PC-9 (cell line): ENCODE data around the gene SPATA2. TPM values are rescaled to one million over a fixed set of nuclear protein-coding genes. Genes with fewer than 3 reads are reported as not detected.

Experiments used
- BruUV-seq: library from RNA; stranded (reverse); fragments of 400-500 nt; replicated peaks from 2 replicates; lab custom pipeline; 2021; lab: Mats Ljungman, UMichigan
- CTCF ChIA-PET: fragments of 300-600 bp; sonication (Branson Sonifier 250); formaldehyde crosslinking; loops from one replicate; lab custom pipeline; 2022; ENCODE audit warnings: antibody characterized with exemption; lab: Charles Lee
- POLR2A ChIA-PET: fragments of 300-600 bp; sonication (Branson Sonifier 250); formaldehyde crosslinking; loops from one replicate; lab custom pipeline; 2022; ENCODE audit warnings: antibody characterized with exemption; ENCODE audit not compliant: unreplicated experiment; lab: Charles Lee
- DNase-seq, 2 experiments: peaks; one replicate each; pipeline versions ENCODE4 v3.0.0 to v3.0.0-alpha.2; 2015 to 2022; ENCODE audit warnings: mixed read lengths in 1 of 2
- H2AFZ ChIP-seq: fragments of 200-600 bp; sonication (generic); 2 replicates; pipeline ENCODE4 v1.8.1; 2017; ENCODE audit warnings: antibody characterized with exemption
- H3F3A ChIP-seq: fragments of 200-600 bp; sonication (generic); 2 replicates; pipeline ENCODE4 v1.8.1; 2017; ENCODE audit warnings: antibody characterized with exemption, mild to moderate bottlenecking, low read depth; ENCODE audit not compliant: insufficient read depth
- H3K27ac ChIP-seq: fragments of 200-600 bp; sonication (generic); 2 replicates; pipeline ENCODE4 v1.6.1; 2016; ENCODE audit warnings: mixed run types
- H3K27me3 ChIP-seq: fragments of 200-600 bp; sonication (generic); 2 replicates; pipeline ENCODE4 v1.6.1; 2016; ENCODE audit warnings: low read depth, mixed run types; ENCODE audit not compliant: insufficient read depth
- H3K36me3 ChIP-seq: fragments of 200-600 bp; sonication (generic); 2 replicates; pipeline ENCODE4 v1.6.1; 2016; ENCODE audit warnings: low read depth, mixed run types
- H3K4me1 ChIP-seq: fragments of 200-600 bp; sonication (generic); replicated peaks from 2 replicates; pipeline ENCODE4 v1.6.1; 2016; ENCODE audit warnings: mixed run types; ENCODE audit not compliant: insufficient read depth
- H3K4me2 ChIP-seq: fragments of 200-600 bp; sonication (generic); 2 replicates; pipeline ENCODE4 v1.6.1; 2017; ENCODE audit warnings: mixed run types
- H3K4me3 ChIP-seq: fragments of 200-600 bp; sonication (generic); 2 replicates; pipeline ENCODE4 v1.6.1; 2016; ENCODE audit warnings: mixed run types
- H3K79me2 ChIP-seq: fragments of 200-600 bp; sonication (generic); 2 replicates; pipeline ENCODE4 v1.6.1; 2017; ENCODE audit warnings: low read depth, mixed run types
- H3K9me2 ChIP-seq: fragments of 200-600 bp; sonication (generic); 2 replicates; pipeline ENCODE4 v1.8.1; 2017; ENCODE audit warnings: mild to moderate bottlenecking; ENCODE audit not compliant: insufficient read depth
- H3K9me3 ChIP-seq: fragments of 200-600 bp; sonication (generic); 2 replicates; pipeline ENCODE4 v1.8.1; 2016; ENCODE audit warnings: low read depth; ENCODE audit not compliant: insufficient read depth
- H4K20me1 ChIP-seq: fragments of 200-600 bp; sonication (generic); 2 replicates; pipeline ENCODE4 v1.8.1; 2017; ENCODE audit not compliant: insufficient read depth
- EZH2 ChIP-seq: fragments of 200-600 bp; sonication (generic); IDR thresholded peaks from 2 replicates; pipeline ENCODE4 v1.8.0; 2017; ENCODE audit warnings: antibody characterized with exemption, low read depth
- intact Hi-C: fragments of 100-400 bp; cut with micrococcal nuclease; formaldehyde crosslinking; loops from one replicate; pipeline ENCODE4 v1.10.0; 2022; ENCODE audit not compliant: unreplicated experiment
- total RNA-seq: library from RNA; stranded (reverse); gene quantifications from 2 replicates; pipeline ENCODE4 v1.2.3, GENCODE V29; 2021
- TF ChIP-seq, protein P1 (sequence below): fragments of 200-600 bp; sonication (generic); conservative IDR thresholded peaks from 2 replicates; pipeline ENCODE4 v1.6.1; 2017; ENCODE audit warnings: mixed run types, antibody characterized with exemption, mild to moderate bottlenecking, moderate library complexity

The SPATA2 gene
- total RNA-seq, 1 experiment from 2014 or later: 10.9 TPM

DNA sequence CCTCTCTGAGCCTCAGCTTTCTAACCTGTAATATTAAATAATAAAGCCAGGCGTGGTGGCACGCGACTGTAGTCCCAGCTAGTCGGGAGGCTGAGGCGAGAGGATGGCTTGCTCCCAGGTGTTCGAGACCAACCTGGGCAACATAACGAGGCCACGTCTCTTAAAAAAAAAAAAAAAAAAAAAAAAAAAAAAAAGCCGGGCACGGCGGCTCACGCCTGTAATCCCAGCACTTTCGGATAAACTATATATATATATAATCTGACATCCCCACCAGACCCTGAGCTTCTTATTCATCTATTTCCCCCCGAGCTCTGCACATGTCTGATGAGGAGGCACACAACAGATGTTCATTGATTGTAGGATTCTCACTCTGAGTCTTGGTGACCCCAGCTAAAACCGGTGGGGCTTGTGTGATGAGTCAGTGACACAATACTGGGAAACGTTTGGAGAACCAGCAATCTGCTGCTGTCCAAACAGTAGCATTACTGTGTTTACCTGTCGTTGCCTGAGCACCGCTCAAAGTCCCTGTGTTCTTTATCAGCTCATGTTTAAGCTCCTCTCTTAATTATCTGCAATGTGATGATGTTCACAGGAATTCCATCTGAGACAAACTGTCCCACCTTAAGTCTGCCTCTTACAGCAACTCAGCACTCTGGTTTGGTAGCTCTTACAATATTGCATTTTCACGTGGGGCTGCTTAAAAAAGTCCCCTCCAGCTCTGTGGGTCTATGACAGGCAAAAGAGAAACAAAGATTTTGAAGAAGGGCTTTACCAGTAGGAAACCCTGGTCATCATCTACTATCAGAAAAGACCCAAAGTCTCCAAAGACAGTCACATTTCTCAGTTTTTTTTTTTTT, 1.0 kb upstream of the SPATA2 start:
- Histone ChIP-seq H3K79me2 (peaks cover 40% of the 10 kb centered on the region), H4K20me1 (peaks cover 24% of the 10 kb centered on the region), H3K4me1 (peaks cover 32% of the 10 kb centered on the region), H3K36me3 (no peaks in the 10 kb centered on the region), H3K27me3 (no peaks in the 10 kb centered on the region), H3K9me2 (no peaks in the 10 kb centered on the region), H3K4me3 (peak overlapping the region; percentile 90), H3K4me2 (peak overlapping the region; percentile 86), H2AFZ (peak overlapping the region; percentile 95), H3K27ac (peak overlapping the region; percentile 96), H3F3A (peaks cover 31% of the 10 kb centered on the region), H3K9me3 (no peaks in the 10 kb centered on the region)
- DNase-seq: peak; percentile 76 to 97
- BruUV-seq: TSS peak; percentile 64
- POLR2A ChIA-PET: interaction anchor here (0.5 to 0.8 kb wide), 11 partner anchors 21 to 635 kb away, joined by 3 to 21 read pairs (median 4); no protein-coding TSS in a partner anchor
- CTCF ChIA-PET: interaction anchor here (0.5 to 0.9 kb wide), 5 partner anchors 12 to 813 kb away, joined by 3 to 7 read pairs (median 3); no protein-coding TSS in a partner anchor
- TF ChIP-seq, protein P1, sequence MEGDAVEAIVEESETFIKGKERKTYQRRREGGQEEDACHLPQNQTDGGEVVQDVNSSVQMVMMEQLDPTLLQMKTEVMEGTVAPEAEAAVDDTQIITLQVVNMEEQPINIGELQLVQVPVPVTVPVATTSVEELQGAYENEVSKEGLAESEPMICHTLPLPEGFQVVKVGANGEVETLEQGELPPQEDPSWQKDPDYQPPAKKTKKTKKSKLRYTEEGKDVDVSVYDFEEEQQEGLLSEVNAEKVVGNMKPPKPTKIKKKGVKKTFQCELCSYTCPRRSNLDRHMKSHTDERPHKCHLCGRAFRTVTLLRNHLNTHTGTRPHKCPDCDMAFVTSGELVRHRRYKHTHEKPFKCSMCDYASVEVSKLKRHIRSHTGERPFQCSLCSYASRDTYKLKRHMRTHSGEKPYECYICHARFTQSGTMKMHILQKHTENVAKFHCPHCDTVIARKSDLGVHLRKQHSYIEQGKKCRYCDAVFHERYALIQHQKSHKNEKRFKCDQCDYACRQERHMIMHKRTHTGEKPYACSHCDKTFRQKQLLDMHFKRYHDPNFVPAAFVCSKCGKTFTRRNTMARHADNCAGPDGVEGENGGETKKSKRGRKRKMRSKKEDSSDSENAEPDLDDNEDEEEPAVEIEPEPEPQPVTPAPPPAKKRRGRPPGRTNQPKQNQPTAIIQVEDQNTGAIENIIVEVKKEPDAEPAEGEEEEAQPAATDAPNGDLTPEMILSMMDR: no peak; the same call in 1 of the 2 replicates
- TF ChIP-seq EZH2: no peak
- intact Hi-C loops: loop anchor here (1.0 to 5.0 kb wide), 2 partner anchors 12 to 251 kb away; no protein-coding TSS in a partner anchor

DNA sequence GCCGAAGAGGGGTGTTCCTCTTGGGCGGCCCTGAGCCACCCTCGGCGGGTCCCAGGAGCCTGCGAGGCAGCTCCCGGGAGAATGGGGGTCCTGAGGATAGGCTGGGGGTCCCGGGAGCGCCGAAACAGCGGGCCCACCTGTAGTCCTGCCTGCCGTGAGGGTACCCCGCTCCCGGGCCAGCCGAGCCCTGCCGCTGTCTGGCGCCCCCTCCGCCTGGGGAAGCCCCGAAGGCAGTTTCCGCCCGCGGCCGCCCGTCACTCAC, 280 bp downstream of the SPATA2 start:
- Histone ChIP-seq H2AFZ (peak overlapping the region; percentile 95), H3K27ac (peak overlapping the region; percentile 96), H3F3A (peaks cover 31% of the 10 kb centered on the region), H3K4me3 (peak overlapping the region; percentile 90), H3K4me2 (peak overlapping the region; percentile 86), H4K20me1 (peaks cover 37% of the 10 kb centered on the region), H3K4me1 (peaks cover 32% of the 10 kb centered on the region), H3K9me2 (no peaks in the 10 kb centered on the region), H3K27me3 (no peaks in the 10 kb centered on the region), H3K9me3 (no peaks in the 10 kb centered on the region), H3K36me3 (peaks cover 3% of the 10 kb centered on the region; the same call in 1 of the 2 replicates), H3K79me2 (peaks cover 53% of the 10 kb centered on the region)
- no TSS peak for BruUV-seq
- ChIA-PET POLR2A (no interaction called here), CTCF (no interaction called here)
- intact Hi-C loops: loop anchor here (5.0 kb wide), 1 partner anchor 252 kb away; no protein-coding TSS in a partner anchor
- TF ChIP-seq, protein P1: no peak
- TF ChIP-seq EZH2: no peak
- no peak for DNase-seq

DNA sequence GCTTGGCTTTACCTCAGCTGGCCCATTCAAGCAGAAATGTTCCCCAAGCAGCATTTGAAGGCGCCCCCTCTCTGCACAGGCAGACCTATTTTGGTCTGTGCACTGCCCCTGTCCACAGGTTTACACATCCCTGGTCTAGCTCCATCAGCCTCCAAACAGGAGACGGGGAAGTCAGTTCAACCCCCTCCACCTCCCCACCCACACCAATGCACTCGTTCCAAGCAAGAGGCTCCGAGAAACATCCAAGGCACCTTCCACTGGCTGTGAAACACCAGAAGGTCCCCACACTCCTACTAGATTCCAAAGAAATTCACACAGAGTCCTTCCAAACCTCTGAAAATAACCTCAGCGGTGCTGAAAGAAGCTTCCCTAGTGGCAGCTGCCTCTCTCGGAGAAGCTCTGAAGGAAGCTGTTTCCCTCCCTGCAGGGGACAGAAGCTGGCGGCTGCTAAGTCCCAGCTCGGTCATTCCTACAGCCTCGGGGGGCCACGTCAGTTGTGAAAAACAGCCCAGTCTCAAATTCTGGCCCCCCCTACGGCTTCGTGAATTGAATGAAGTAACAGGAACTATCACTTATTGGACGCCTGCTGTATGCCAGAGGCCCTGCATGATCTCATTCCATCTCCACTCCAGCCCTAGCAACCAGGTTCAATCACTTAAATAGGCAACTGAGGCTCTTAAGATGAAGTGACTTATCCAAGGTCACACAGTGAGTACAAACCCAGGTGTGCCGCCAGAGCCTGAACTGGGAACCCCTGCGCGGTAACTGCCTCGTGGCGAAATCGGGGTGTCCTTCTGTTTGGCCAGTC, 815 bp downstream of the SPATA2 start:
- peak overlapping the region; percentile 95 for H2AFZ ChIP-seq
- H3K4me1 ChIP-seq: peaks cover 32% of the 10 kb centered on the region
- intact Hi-C loops: loop anchor here (5.0 kb wide), 1 partner anchor 253 kb away; no protein-coding TSS in a partner anchor
- peak overlapping the region; percentile 86 for H3K4me2 ChIP-seq
- DNase-seq: peak in 1 of 2 experiments; percentile 20
- POLR2A ChIA-PET: no interaction called here
- peaks cover 57% of the 10 kb centered on the region for H3K79me2 ChIP-seq
- H3K4me3 ChIP-seq: peak overlapping the region; percentile 90
- peaks cover 31% of the 10 kb centered on the region for H3F3A ChIP-seq
- H3K9me3 ChIP-seq: no peaks in the 10 kb centered on the region
- TF ChIP-seq, protein P1: no peak
- TF ChIP-seq EZH2: no peak
- H3K36me3 ChIP-seq: peaks cover 8% of the 10 kb centered on the region; the same call in 1 of the 2 replicates
- H3K27ac ChIP-seq: peak overlapping the region; percentile 96
- no TSS peak for BruUV-seq
- H3K27me3 ChIP-seq: no peaks in the 10 kb centered on the region
- H3K9me2 ChIP-seq: no peaks in the 10 kb centered on the region
- peaks cover 43% of the 10 kb centered on the region for H4K20me1 ChIP-seq
- CTCF ChIA-PET: interaction anchor here (0.5 kb wide), 1 partner anchor 156 kb away, joined by 3 read pairs; no protein-coding TSS in a partner anchor
